ENCODE data around the gene CCNI. TPM values are rescaled to one million over a fixed set of nuclear protein-coding genes. Genes with fewer than 3 reads are reported as not detected.
"Not testable (repeated sequence)": the region's sequence is repeated elsewhere in the genome, so short reads cannot be mapped to it uniquely, and the experiment has no call there.

Gene CCNI
- total RNA-seq, 4 donors from 2014 or later, result 137 to 471 (median 239) TPM

GRCh38 chr4:77082886-77083608 is 7.3 kb upstream of the CCNI start:
- no peak for DNase-seq
- intact Hi-C loops (cut with DNase I; ENCODE audit: low total_unique reads), result no loop called here
- Histone ChIP-seq H3K36me3 (no peaks in the 10 kb centered on the region), H3K27me3 (no peaks in the 10 kb centered on the region), H3K9me3 (no peaks in the 10 kb centered on the region), H3K27ac (no peak overlapping the region), H3K4me3 (no peak overlapping the region), H3K4me1 (peaks cover 0 to 5% of the 10 kb centered on the region in 2 donors)
- TF ChIP-seq CTCF (IDR thresholded peaks at IDR 0.05) (no peak), POLR2A (IDR thresholded peaks at IDR 0.05) (no peak)

GRCh38 chr4:77080806-77081205 is 5.0 kb upstream of the CCNI start:
- H3K9me3 ChIP-seq; H3K4me3 ChIP-seq; intact Hi-C loops (cut with DNase I; ENCODE audit: low total_unique reads); H3K36me3 ChIP-seq; H3K4me1 ChIP-seq; H3K27ac ChIP-seq; DNase-seq; H3K27me3 ChIP-seq: not testable (repeated sequence)

GRCh38 chr4:77079281-77079680 is 3.5 kb upstream of the CCNI start:
- H3K4me1 ChIP-seq, result peaks cover 0 to 5% of the 10 kb centered on the region in 2 donors
- no peak for DNase-seq
- intact Hi-C loops (cut with DNase I; ENCODE audit: low total_unique reads), result no loop called here
- H3K4me3 ChIP-seq, result no peak overlapping the region
- H3K27ac ChIP-seq, result no peak overlapping the region
- H3K27me3 ChIP-seq, result no peaks in the 10 kb centered on the region
- H3K36me3 ChIP-seq, result no peaks in the 10 kb centered on the region
- TF ChIP-seq POLR2A (IDR thresholded peaks at IDR 0.05) (no peak), CTCF (IDR thresholded peaks at IDR 0.05) (no peak)
- H3K9me3 ChIP-seq, result no peaks in the 10 kb centered on the region

- H3K4me1 ChIP-seq, result peaks cover 0 to 5% of the 10 kb centered on the region in 2 donors
- H3K9me3 ChIP-seq, result no peaks in the 10 kb centered on the region
- H3K27ac ChIP-seq, result no peak overlapping the region
- TF ChIP-seq CTCF (IDR thresholded peaks at IDR 0.05) (no peak), POLR2A (IDR thresholded peaks at IDR 0.05) (no peak)
- intact Hi-C loops (cut with DNase I; ENCODE audit: low total_unique reads), result no loop called here
- no peak for DNase-seq
- H3K36me3 ChIP-seq, result no peaks in the 10 kb centered on the region
- H3K27me3 ChIP-seq, result no peaks in the 10 kb centered on the region
- H3K4me3 ChIP-seq, result no peak overlapping the region
Observed at GRCh38 chr4:77078401-77078800, 2.6 kb upstream of the CCNI start.

GRCh38 chr4:77076889-77077635 is 1.3 kb upstream of the CCNI start:
- DNase-seq, result no peak
- intact Hi-C loops (cut with DNase I; ENCODE audit: low total_unique reads), result loop anchor here (2.0 kb wide), 1 partner anchor 80 kb away; the partner anchor contains the start of gene CCNG2
- Histone ChIP-seq H3K4me1 (peaks cover 0 to 5% of the 10 kb centered on the region in 2 donors), H3K27ac (peak overlapping the region; percentile 99 to 100), H3K4me3 (peak overlapping the region; percentile 78 to 95), H3K36me3 (no peaks in the 10 kb centered on the region), H3K27me3 (no peaks in the 10 kb centered on the region), H3K9me3 (no peaks in the 10 kb centered on the region)
- no peak for TF ChIP-seq POLR2A (IDR thresholded peaks at IDR 0.05)
- TF ChIP-seq CTCF (IDR thresholded peaks at IDR 0.05), result no peak
